Stimulated activated naive CD8-positive, alpha-beta T cell treated with anti-CD3 and anti-CD28 coated beads, Interleukin-15, amount 100 ng/mL, for 72 hours (primary cell): ENCODE results near the gene NXT2.

ENCODE experiments used
- ATAC-seq: fragments of 150-1000 bp; cut with Tn5 transposase; 2 replicates; pipeline ENCODE4 v1.10.0; 2021; ENCODE audit warnings: mild to moderate bottlenecking, moderate library complexity
- DNase-seq, 2 donors: peaks; one replicate each; pipeline ENCODE4 v3.0.0; 2021 to 2022
- H3K27ac Mint-ChIP-seq, 2 donors: one replicate each; pipeline ENCODE4 v1.8.0; 2022; ENCODE audit warnings: mild to moderate bottlenecking in 2 of 2, mixed read lengths in 2 of 2, moderate library complexity in 2 of 2
- H3K27me3 Mint-ChIP-seq: one replicate; pipeline ENCODE4 v1.8.0; 2022; ENCODE audit warnings: mixed read lengths
- H3K4me1 Mint-ChIP-seq: one replicate; pipeline ENCODE4 v1.8.0; 2022; ENCODE audit warnings: mild to moderate bottlenecking, mixed read lengths
- H3K4me3 Mint-ChIP-seq, 2 donors: one replicate each; pipeline ENCODE4 v1.8.0; 2022; ENCODE audit warnings: mild to moderate bottlenecking in 2 of 2, mixed read lengths in 2 of 2, moderate library complexity in 1 of 2
- H3K9me3 Mint-ChIP-seq, 2 donors: one replicate each; pipeline ENCODE4 v1.8.0; 2022; ENCODE audit warnings: mixed read lengths in 2 of 2

NXT2 gene

DNA sequence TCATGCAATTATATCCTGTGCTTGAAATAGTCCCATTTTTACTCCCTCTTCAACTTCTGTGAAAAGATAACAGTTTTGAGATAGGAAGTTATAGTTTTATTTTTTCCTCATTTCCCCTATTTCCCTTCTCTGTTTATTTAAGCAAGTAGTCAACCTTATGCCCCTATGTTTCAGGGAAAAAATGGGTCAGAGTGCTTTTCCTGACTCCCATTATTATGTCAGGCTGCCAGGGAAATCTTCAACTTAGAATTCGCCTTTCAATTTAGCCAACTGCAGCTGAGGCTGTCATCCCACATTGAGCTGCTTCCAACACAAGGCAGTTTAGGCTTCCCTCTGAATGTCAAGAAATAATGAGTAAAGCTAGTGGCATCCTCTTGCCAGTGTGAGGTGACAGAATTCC, 42.3 kb downstream of the NXT2 start:
- no peaks in the 10 kb centered on the region for H3K4me1 Mint-ChIP-seq
- ATAC-seq = no peak

DNA sequence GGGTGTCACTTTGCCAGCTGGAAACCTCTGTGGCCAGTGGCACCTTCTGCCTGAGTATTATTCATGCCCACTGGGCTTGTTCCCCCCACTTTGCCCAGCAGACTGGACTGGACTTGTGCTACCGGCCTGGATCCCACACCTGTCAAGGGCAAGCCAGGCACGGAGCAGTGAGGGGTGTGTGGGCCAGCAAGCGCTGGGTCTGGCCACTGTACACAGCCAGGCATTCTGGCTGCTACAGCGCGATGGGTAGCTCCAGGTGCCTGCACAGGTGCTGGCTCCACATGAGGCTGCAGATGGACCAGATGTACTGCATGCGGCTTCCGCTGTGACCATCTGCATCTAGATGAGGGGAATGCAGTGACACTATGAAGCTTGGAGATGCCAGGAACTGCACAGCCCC, 48.8 kb downstream of the NXT2 start:
- Mint-ChIP-seq H3K4me3 (no peak overlapping the region), H3K27me3 (no peaks in the 10 kb centered on the region), H3K27ac (no peak overlapping the region), H3K9me3 (no peaks in the 10 kb centered on the region), H3K4me1 (no peaks in the 10 kb centered on the region)
- no peak for DNase-seq
- no peak for ATAC-seq

More for the DNA sequence above, 42.3 kb downstream of the NXT2 start:
- H3K27me3 Mint-ChIP-seq = no peaks in the 10 kb centered on the region
- no peak for DNase-seq
- H3K27ac Mint-ChIP-seq = peak overlapping the region in 1 of 2 donors; percentile 35
- no peak overlapping the region for H3K4me3 Mint-ChIP-seq
- H3K9me3 Mint-ChIP-seq = no peaks in the 10 kb centered on the region

DNA sequence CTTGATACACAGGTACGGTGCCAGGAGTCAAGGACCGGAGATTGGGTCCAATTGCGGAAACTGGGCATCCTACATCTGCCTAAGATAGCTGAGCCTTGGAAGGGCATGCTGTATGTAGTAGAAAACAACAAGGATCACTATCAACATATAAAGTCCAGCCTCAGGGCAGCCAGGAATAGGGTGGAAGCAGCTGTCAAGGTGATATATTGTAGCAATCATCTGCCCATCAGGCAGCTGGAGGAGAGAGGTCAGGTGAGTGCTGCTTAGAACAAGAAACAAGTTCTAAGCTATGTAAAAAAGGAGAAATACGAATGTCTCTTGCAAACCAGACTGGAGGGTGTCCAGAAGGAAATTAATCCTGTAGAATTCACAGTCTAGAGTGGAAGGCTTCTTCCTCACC, 53.5 kb downstream of the NXT2 start:
- no peak for DNase-seq
- no peaks in the 10 kb centered on the region for H3K4me1 Mint-ChIP-seq
- H3K4me3 Mint-ChIP-seq = no peak overlapping the region
- ATAC-seq = no peak
- no peak overlapping the region for H3K27ac Mint-ChIP-seq
- H3K27me3 Mint-ChIP-seq = no peaks in the 10 kb centered on the region
- H3K9me3 Mint-ChIP-seq = no peaks in the 10 kb centered on the region
